ENCODE results near the gene DEXI.
A peak's percentile ranks its signal among the peaks of the same experiment; 100 is the strongest.

Gene DEXI

DNA sequence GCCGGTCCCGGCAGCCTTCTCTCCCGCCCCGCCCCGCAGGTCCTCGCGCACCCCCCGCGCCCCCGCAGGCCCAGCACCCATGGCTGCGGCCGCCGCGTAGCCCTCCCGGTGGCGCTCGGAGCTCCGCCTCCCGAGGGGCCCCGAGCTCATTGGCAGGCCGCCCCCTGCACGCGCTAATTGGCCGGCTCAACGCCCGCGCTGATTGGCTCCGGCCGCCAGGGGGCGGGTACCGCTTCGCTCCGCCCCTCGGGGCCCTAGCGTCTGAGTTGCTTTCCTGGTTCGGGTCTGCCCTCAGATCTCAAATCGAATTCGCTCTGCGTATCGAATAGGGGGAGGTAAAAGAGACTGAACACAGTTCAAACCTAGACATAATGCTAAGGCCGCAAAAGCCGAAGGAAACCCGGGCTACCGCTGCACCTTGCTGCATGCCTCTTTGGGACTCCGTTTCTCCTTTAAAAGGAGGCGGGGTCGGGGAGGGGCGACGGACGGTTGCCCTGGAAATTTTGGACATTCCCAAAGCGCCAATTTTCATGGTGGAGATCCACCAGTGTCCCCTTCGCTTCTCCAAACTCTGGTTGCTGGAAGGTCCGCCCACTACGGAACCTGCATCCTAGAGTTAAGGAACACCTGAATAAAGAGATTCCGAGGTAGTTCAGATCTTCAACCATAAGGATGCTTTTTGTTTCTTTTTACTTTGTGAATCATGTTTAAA is at the start of gene DEXI:
Gene DEXI (minus strand): TSS at position 117 of the 712 bp plus-strand sequence. CDS start 463 bp downstream, outside the sequence.
- Histone ChIP-seq H4K20me1 (peaks cover 39 to 72% (median 68%) of the 10 kb centered on the region in 11 experiments), H3K36me3 (peaks cover 0 to 8% (median 0%) of the 10 kb centered on the region in 11 experiments; a peak in 1 of 22 replicates), H3K9me3 (replicated peaks in 1 of 11) (no peaks in the 10 kb centered on the region), H3K4me3 (peak within 1 kb of the TSS; percentile 73 to 84 (median 78)), H3K4me1 (peaks cover 73 to 84% (median 81%) of the 10 kb centered on the region in 10 experiments), H3K27ac (peak within 1 kb of the TSS; percentile 62 to 88 (median 83)), H3K9ac (peak within 1 kb of the TSS; percentile 85 to 92 (median 88)), H3K4me2 (peak within 1 kb of the TSS; percentile 90 to 100 (median 99)), H3K27me3 (no peaks in the 10 kb centered on the region)
- TF ChIP-seq Cebpa-rat (IDR thresholded peaks at IDR 0.05): no peak

DNA sequence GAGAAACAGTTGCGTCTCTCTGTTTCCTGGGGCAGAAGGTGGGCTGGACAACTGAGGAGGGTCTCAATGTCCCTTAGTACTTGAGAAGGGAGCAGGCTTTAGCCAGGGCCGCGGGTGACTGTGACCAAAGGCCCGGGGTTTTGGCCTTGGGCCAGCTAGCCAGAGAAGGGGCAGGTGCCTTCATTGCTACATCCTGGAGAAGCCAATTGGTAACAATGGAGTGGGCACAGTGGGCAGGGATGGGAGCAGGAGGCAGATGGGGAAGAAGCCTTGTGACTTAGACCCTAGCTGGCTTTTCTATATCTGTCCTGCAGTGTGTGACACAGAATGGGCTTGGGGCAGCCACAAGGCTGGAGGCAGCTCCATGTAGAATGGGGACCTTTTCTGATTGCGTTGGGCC is 48.1 kb upstream of the DEXI start:
- H3K36me3 ChIP-seq: peaks cover 65 to 98% (median 84%) of the 10 kb centered on the region in 11 experiments
- H3K27me3 ChIP-seq: no peaks in the 10 kb centered on the region
- H3K4me2 ChIP-seq: no peak overlapping the region
- TF ChIP-seq Cebpa-rat (IDR thresholded peaks at IDR 0.05): no peak
- no peak overlapping the region for H3K4me3 ChIP-seq
- H4K20me1 ChIP-seq: peaks cover 0 to 43% (median 4%) of the 10 kb centered on the region in 11 experiments; a peak in 9 of 22 replicates
- H3K4me1 ChIP-seq: peaks cover 12 to 35% (median 18%) of the 10 kb centered on the region in 10 experiments; a peak in 19 of 20 replicates
- H3K27ac ChIP-seq: no peak overlapping the region
- no peak overlapping the region for H3K9ac ChIP-seq
- no peaks in the 10 kb centered on the region for H3K9me3 ChIP-seq (replicated peaks in 1 of 11)

DNA sequence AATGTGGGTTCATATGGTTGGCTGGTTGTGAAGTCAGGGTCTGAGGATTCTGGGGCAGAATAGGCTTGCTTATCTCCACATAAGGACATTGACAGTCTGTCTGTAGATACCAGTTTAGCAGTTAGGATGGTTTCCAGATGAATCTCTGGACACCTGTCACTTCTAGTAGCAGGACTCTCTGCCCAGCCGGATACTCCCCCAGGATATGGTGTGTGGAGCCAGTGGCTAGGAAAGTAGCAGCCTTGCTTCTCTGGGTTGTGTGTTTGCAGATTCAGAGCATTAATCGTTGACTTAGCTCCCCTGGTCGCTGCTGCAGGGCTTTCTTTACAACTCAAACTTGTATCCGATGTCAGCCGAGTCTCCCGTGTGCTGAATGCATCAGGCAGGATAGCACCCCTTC is 47.3 kb upstream of the DEXI start:
- no peak overlapping the region for H3K4me2 ChIP-seq
- no peak for TF ChIP-seq Cebpa-rat (IDR thresholded peaks at IDR 0.05)
- no peak overlapping the region for H3K27ac ChIP-seq
- no peaks in the 10 kb centered on the region for H3K9me3 ChIP-seq (replicated peaks in 1 of 11)
- H3K9ac ChIP-seq: no peak overlapping the region
- peaks cover 0 to 37% (median 4%) of the 10 kb centered on the region in 11 experiments; a peak in 9 of 22 replicates for H4K20me1 ChIP-seq
- H3K4me3 ChIP-seq: no peak overlapping the region
- H3K27me3 ChIP-seq: no peaks in the 10 kb centered on the region
- peaks cover 57 to 95% (median 79%) of the 10 kb centered on the region in 11 experiments for H3K36me3 ChIP-seq
- H3K4me1 ChIP-seq: peaks cover 14 to 31% (median 20%) of the 10 kb centered on the region in 10 experiments; a peak in 19 of 20 replicates

DNA sequence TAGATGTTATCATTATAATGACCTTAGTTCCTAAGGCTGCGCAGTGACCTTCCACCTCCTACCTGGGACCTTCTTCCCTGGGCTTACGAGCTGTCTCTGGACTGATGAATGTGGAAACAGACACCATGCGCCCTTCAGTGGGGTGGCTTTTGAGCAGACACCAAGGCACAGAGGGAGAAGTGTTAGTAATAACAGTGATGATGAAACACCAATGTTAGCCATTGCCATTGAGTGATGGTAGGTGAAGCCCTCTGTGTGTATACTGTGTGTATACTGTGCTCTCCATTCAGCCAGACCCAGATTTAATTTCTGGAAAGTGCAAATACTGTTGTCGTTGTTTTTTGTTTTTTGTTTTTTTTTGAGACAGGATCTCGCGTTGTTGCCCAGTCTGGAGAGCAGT is 46.6 kb upstream of the DEXI start:
- peaks cover 0 to 37% (median 4%) of the 10 kb centered on the region in 11 experiments; a peak in 9 of 22 replicates for H4K20me1 ChIP-seq
- no peaks in the 10 kb centered on the region for H3K27me3 ChIP-seq
- TF ChIP-seq Cebpa-rat (IDR thresholded peaks at IDR 0.05): no peak
- H3K4me2 ChIP-seq: no peak overlapping the region
- peaks cover 54 to 95% (median 79%) of the 10 kb centered on the region in 11 experiments for H3K36me3 ChIP-seq
- H3K4me3 ChIP-seq: no peak overlapping the region
- peaks cover 14 to 31% (median 20%) of the 10 kb centered on the region in 10 experiments; a peak in 19 of 20 replicates for H3K4me1 ChIP-seq
- no peak overlapping the region for H3K9ac ChIP-seq
- H3K27ac ChIP-seq: no peak overlapping the region
- no peaks in the 10 kb centered on the region for H3K9me3 ChIP-seq (replicated peaks in 1 of 11)

DNA sequence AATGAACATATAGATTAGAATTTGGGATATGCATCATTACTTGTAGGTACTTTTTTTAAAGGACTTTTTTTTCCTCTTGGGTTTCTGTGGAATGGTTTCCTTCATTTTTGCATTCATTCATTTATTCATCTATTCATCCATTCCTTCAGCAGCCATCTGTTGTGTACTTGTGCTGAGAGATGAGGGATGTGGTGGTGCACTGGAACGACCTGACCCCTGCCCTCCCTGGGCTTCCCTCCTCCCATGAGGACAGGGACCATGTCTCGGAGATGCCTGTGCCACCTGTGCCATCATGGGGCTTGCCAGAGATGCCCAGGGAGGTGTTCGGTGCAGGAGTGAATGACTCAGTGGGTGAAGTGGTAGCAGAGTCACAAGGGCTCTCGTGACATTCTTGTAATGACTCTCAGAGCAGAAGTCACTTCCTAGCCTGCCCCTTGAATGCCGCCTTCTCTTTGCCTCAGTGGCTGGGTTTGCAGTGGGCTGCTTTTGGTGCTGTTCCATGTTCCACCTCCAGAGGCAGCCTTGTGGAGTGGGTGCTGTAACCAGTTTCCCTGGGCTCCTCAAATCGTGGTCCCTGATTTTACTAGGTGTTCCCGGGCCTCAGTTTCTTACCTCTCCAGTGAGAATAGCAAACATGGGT is 46.0 kb upstream of the DEXI start:
- peaks cover 0 to 39% (median 4%) of the 10 kb centered on the region in 11 experiments; a peak in 9 of 22 replicates for H4K20me1 ChIP-seq

DNA sequence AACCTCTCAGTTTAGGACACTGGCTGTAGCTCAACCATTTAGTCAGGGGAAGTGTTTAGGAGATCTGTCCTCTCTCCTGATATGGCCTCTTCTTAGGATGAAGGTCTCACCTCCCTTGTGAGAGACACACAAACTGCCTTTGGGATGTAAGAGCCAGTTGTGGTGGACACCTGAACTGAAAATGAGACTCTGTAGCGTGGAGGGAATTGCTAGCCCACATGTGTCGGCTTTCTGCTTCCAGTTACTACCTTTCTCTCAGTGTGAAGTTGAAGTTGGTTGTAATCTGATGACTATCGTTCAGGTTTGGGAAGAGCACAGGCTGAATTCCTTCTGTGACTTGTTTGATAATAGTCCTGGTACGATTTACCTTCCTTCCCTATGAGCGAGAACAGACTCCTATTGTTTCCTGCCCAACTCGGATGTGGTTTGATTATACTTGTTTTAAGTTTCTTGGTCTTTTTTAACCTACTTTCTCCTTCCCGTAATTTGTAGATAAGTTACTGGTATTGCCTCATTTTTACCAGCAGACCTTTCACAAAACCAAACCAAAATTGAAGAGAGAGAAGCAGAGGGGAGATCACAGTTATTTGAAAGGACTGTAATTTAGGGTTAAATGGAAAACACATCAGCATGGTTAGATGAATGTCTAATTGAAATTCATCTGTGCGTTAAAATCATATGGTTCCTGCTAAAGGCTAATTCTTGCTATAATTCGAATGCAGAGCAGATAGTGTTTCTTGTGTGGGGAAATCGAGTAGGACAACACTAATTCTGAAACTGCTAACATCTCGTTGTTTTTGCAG is 45.3 kb upstream of the DEXI start:
- Histone ChIP-seq H3K4me3 (no peak overlapping the region), H3K27ac (no peak overlapping the region; a peak in 1 of 22 replicates), H4K20me1 (peaks cover 0 to 32% (median 0%) of the 10 kb centered on the region in 11 experiments; a peak in 9 of 22 replicates), H3K4me2 (peak overlapping the region in 9 of 11 experiments; percentile 5 to 45 (median 24); a peak in 10 of 22 replicates), H3K27me3 (no peaks in the 10 kb centered on the region), H3K9ac (no peak overlapping the region), H3K36me3 (peaks cover 50 to 93% (median 72%) of the 10 kb centered on the region in 11 experiments), H3K4me1 (peaks cover 11 to 33% (median 25%) of the 10 kb centered on the region in 10 experiments), H3K9me3 (replicated peaks in 1 of 11) (no peaks in the 10 kb centered on the region)
- TF ChIP-seq Cebpa-rat (IDR thresholded peaks at IDR 0.05): no peak

More for the DNA sequence above, 46.0 kb upstream of the DEXI start:
- no peak overlapping the region for H3K27ac ChIP-seq
- H3K9ac ChIP-seq: no peak overlapping the region
- peak overlapping the region in 1 of 11 experiments; percentile 25; a peak in 1 of 22 replicates for H3K4me2 ChIP-seq
- peaks cover 53 to 95% (median 78%) of the 10 kb centered on the region in 11 experiments for H3K36me3 ChIP-seq
- no peak overlapping the region for H3K4me3 ChIP-seq
- TF ChIP-seq Cebpa-rat (IDR thresholded peaks at IDR 0.05): no peak
- peaks cover 14 to 32% (median 21%) of the 10 kb centered on the region in 10 experiments for H3K4me1 ChIP-seq
- no peaks in the 10 kb centered on the region for H3K27me3 ChIP-seq
- H3K9me3 ChIP-seq (replicated peaks in 1 of 11): no peaks in the 10 kb centered on the region

DNA sequence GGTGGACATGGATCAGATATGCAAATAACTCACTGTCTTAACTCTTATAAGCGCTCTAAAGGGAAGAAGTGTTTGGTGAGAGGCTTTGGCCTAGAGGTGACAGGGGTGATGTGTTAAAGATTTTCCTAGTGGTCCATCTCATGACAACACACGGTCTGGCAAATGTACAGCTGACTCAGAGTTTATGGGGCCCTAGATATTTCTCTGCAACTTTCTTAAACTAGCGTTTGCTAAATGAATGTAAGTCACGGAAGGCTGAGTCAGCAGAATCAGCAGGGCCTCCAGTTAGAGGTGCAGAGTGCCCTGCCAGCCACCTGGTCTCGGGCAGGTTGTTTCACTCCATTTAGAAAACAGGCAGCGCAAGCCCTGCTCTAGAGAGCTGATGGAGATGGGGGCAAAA is 42.2 kb upstream of the DEXI start:
- H3K27ac ChIP-seq: no peak overlapping the region
- no peak for TF ChIP-seq Cebpa-rat (IDR thresholded peaks at IDR 0.05)
- H3K36me3 ChIP-seq: peaks cover 38 to 82% (median 63%) of the 10 kb centered on the region in 11 experiments

DNA sequence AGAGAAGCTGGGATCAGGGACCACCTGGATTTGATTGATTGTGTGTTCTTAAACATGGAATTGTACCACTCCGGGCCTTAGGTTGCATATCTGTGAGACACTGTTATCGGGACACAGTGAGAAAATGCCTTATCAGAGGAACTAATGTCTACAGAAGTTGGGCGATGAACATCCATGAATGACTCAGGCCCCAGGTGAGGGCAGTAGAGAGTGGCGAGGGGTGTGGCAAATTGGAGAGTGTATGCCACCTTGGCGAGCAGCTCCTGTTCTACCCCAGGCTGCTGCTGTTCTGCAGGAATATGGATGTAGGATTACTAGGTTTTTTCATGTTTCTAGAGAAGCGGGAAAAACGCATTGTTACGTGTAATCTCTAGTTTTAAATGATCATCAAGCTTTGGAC is 40.9 kb upstream of the DEXI start:
- peak overlapping the region in 9 of 11 experiments; percentile 64 to 89 (median 81); a peak in 15 of 22 replicates for H3K4me2 ChIP-seq
- peaks cover 0 to 18% (median 0%) of the 10 kb centered on the region in 11 experiments; a peak in 8 of 22 replicates for H4K20me1 ChIP-seq
- H3K36me3 ChIP-seq: peaks cover 39 to 82% (median 62%) of the 10 kb centered on the region in 11 experiments
- no peak overlapping the region for H3K9ac ChIP-seq
- H3K27ac ChIP-seq: peak overlapping the region in 5 of 11 experiments; percentile 46 to 73 (median 62); a peak in 5 of 22 replicates
- no peaks in the 10 kb centered on the region for H3K27me3 ChIP-seq
- H3K4me3 ChIP-seq: no peak overlapping the region
- no peak for TF ChIP-seq Cebpa-rat (IDR thresholded peaks at IDR 0.05)
- H3K4me1 ChIP-seq: peaks cover 13 to 44% (median 39%) of the 10 kb centered on the region in 10 experiments
- H3K9me3 ChIP-seq (replicated peaks in 1 of 11): no peaks in the 10 kb centered on the region

More for the DNA sequence above, 42.2 kb upstream of the DEXI start:
- Histone ChIP-seq H3K9ac (no peak overlapping the region), H3K4me1 (peaks cover 13 to 45% (median 40%) of the 10 kb centered on the region in 10 experiments), H3K9me3 (replicated peaks in 1 of 11) (no peaks in the 10 kb centered on the region), H3K27me3 (no peaks in the 10 kb centered on the region), H3K4me3 (no peak overlapping the region), H3K4me2 (no peak overlapping the region), H4K20me1 (peaks cover 0 to 25% (median 0%) of the 10 kb centered on the region in 11 experiments; a peak in 8 of 22 replicates)

Data from BLaER1 treated with 17β-estradiol and CSF1 and Interleukin-3, amounts not matched to agents 10 nM and 100 nM (cell line).